ENCODE measurements around the gene SLC1A2. TPM values are rescaled to one million over a fixed set of nuclear protein-coding genes. Genes with fewer than 3 reads are reported as not detected.
A peak's percentile ranks its signal among the peaks of the same experiment; 100 is the strongest.

SLC1A2 gene
- total RNA-seq, 4 donors from 2014 or later = 1.0 to 3.4 (median 2.0) TPM

- 80% methylated on average over 5 of the region's 5 CpGs for WGBS
- Histone ChIP-seq H3K4me1 (peaks cover 38% of the 10 kb centered on the region), H3K27me3 (no peaks in the 10 kb centered on the region), H3K36me3 (no peaks in the 10 kb centered on the region), H3K9me3 (no peaks in the 10 kb centered on the region), H3K27ac (peak overlapping the region; percentile 68), H3K4me3 (no peak overlapping the region)
- TF ChIP-seq POLR2A (IDR thresholded peaks at IDR 0.05) = no peak
- no peak for TF ChIP-seq EP300 (IDR thresholded peaks at IDR 0.05)
- TF ChIP-seq POLR2AphosphoS5 (IDR thresholded peaks at IDR 0.05) = no peak
- no peak for TF ChIP-seq CTCF (IDR thresholded peaks at IDR 0.05)
- no peak for DNase-seq (ENCODE audit: low spot score in 2 of 2)
Observed at GRCh38 chr11:35304900-35305460, 114.4 kb downstream of the SLC1A2 start.

DNA sequence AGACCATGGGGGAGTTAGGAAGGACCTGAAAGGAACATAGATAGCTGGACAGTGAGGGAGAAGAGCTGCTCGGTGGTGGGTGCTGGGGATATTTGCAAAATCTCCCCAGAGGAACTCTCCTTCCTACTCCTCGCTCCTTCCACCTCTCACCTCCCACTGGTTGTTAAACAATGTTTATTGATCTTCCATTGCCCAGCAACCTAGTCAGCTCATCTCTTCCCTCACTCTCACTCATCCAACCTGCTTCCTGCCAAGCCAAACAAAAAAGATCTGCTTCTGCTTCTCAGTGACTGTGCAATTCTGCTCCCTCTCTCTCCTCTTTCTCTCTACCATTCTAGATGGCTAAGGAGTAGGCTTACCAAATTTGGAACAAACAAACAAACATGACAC lies 115.0 kb downstream of the SLC1A2 start:
- DNase-seq (ENCODE audit: low spot score in 2 of 2) = no peak
- WGBS = 38% methylated on average over 2 of the region's 2 CpGs
- TF ChIP-seq EP300 (IDR thresholded peaks at IDR 0.05) = no peak
- no peak for TF ChIP-seq POLR2AphosphoS5 (IDR thresholded peaks at IDR 0.05)
- no peak for TF ChIP-seq CTCF (IDR thresholded peaks at IDR 0.05)
- TF ChIP-seq POLR2A (IDR thresholded peaks at IDR 0.05) = no peak

GRCh38 chr11:35303596-35304385 lies 115.6 kb downstream of the SLC1A2 start:
- WGBS = 60% methylated on average over 6 of the region's 6 CpGs
- peak; percentile 86 to 87 for DNase-seq (ENCODE audit: low spot score in 2 of 2)
- Histone ChIP-seq H3K4me3 (no peak overlapping the region), H3K4me1 (peaks cover 38% of the 10 kb centered on the region), H3K27ac (peak overlapping the region; percentile 80), H3K27me3 (no peaks in the 10 kb centered on the region), H3K9me3 (no peaks in the 10 kb centered on the region), H3K36me3 (no peaks in the 10 kb centered on the region)
- TF ChIP-seq POLR2AphosphoS5 (IDR thresholded peaks at IDR 0.05) (peak; percentile 41 to 93 (median 74)), EP300 (IDR thresholded peaks at IDR 0.05) (no peak), POLR2A (IDR thresholded peaks at IDR 0.05) (no peak)

More for the DNA sequence above, 115.0 kb downstream of the SLC1A2 start:
- Histone ChIP-seq H3K36me3 (no peaks in the 10 kb centered on the region), H3K27me3 (no peaks in the 10 kb centered on the region), H3K27ac (peak overlapping the region; percentile 68), H3K9me3 (no peaks in the 10 kb centered on the region), H3K4me1 (peaks cover 38% of the 10 kb centered on the region), H3K4me3 (no peak overlapping the region)

- peak overlapping the region; percentile 80 for H3K27ac ChIP-seq
- DNase-seq (ENCODE audit: low spot score in 2 of 2) = no peak
- no peak for TF ChIP-seq EP300 (IDR thresholded peaks at IDR 0.05)
- no peak for TF ChIP-seq POLR2AphosphoS5 (IDR thresholded peaks at IDR 0.05)
- no peak for TF ChIP-seq POLR2A (IDR thresholded peaks at IDR 0.05)
- TF ChIP-seq CTCF (IDR thresholded peaks at IDR 0.05) = no peak
- 80% methylated on average over 4 of the region's 4 CpGs for WGBS
- H3K9me3 ChIP-seq = no peaks in the 10 kb centered on the region
- no peak overlapping the region for H3K4me3 ChIP-seq
- H3K36me3 ChIP-seq = no peaks in the 10 kb centered on the region
- H3K27me3 ChIP-seq = no peaks in the 10 kb centered on the region
- H3K4me1 ChIP-seq = peaks cover 38% of the 10 kb centered on the region
Observed at GRCh38 chr11:35302398-35302797, 117.0 kb downstream of the SLC1A2 start.

GRCh38 chr11:35298369-35298768 lies 121.0 kb downstream of the SLC1A2 start:
- H3K9me3 ChIP-seq = no peaks in the 10 kb centered on the region
- H3K4me3 ChIP-seq = no peak overlapping the region
- WGBS = 84% methylated on average over 1 of the region's 1 CpG
- TF ChIP-seq POLR2A (IDR thresholded peaks at IDR 0.05) (no peak), POLR2AphosphoS5 (IDR thresholded peaks at IDR 0.05) (no peak), EP300 (IDR thresholded peaks at IDR 0.05) (no peak), CTCF (IDR thresholded peaks at IDR 0.05) (no peak)
- H3K4me1 ChIP-seq = peaks cover 18% of the 10 kb centered on the region
- H3K27ac ChIP-seq = no peak overlapping the region
- H3K36me3 ChIP-seq = no peaks in the 10 kb centered on the region
- H3K27me3 ChIP-seq = no peaks in the 10 kb centered on the region
- DNase-seq (ENCODE audit: low spot score in 2 of 2) = no peak
